Choroid plexus epithelial cell (primary cell): ENCODE measurements around the gene ADGRD1.

Source experiments
- DNase-seq: peaks from one replicate; pipeline ENCODE4 v3.0.0-alpha.2; 2010; ENCODE audit warnings: low read depth
- H3K4me3 ChIP-seq: 2 replicates; pipeline ENCODE4 v1.5.1; 2011; ENCODE audit warnings: low read depth, mild to moderate bottlenecking, control low read depth, low read length, moderate library complexity
- TF ChIP-seq, protein P1 (sequence below): conservative IDR thresholded peaks from 2 replicates; pipeline ENCODE4 v1.5.1; 2011; ENCODE audit warnings: low read depth, mild to moderate bottlenecking, control low read depth, inconsistent platforms, low read length, moderate library complexity

ADGRD1 gene

GRCh38 chr12:130948751-130949150 lies 5.0 kb upstream of the ADGRD1 start:
- H3K4me3 ChIP-seq, result no peak overlapping the region
- TF ChIP-seq, protein P1, sequence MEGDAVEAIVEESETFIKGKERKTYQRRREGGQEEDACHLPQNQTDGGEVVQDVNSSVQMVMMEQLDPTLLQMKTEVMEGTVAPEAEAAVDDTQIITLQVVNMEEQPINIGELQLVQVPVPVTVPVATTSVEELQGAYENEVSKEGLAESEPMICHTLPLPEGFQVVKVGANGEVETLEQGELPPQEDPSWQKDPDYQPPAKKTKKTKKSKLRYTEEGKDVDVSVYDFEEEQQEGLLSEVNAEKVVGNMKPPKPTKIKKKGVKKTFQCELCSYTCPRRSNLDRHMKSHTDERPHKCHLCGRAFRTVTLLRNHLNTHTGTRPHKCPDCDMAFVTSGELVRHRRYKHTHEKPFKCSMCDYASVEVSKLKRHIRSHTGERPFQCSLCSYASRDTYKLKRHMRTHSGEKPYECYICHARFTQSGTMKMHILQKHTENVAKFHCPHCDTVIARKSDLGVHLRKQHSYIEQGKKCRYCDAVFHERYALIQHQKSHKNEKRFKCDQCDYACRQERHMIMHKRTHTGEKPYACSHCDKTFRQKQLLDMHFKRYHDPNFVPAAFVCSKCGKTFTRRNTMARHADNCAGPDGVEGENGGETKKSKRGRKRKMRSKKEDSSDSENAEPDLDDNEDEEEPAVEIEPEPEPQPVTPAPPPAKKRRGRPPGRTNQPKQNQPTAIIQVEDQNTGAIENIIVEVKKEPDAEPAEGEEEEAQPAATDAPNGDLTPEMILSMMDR, result no peak
- no peak for DNase-seq

DNA sequence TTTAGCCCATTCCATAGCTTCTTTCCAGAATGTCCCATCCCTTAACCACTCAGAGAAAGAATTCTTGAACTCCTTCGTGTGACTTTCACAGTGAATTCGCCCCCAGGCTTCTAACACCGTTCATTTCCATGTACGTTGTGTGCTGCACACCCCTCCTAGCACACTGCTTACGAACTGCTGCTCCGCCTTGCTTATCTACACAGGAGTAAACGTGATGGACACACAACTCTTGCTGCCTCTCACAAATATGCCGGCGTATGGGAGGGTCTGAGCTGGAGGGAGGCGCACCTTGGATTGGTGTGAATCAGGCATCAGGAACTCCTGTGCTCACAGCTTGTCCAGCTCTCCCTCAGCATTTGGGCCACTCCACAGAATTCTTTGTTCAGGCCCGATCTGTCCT lies 3.9 kb upstream of the ADGRD1 start:
- TF ChIP-seq, protein P1, result no peak
- H3K4me3 ChIP-seq, result no peak overlapping the region
- no peak for DNase-seq

GRCh38 chr12:130951636-130952035 lies 2.1 kb upstream of the ADGRD1 start:
- no peak for DNase-seq
- TF ChIP-seq, protein P1, result no peak
- no peak overlapping the region for H3K4me3 ChIP-seq

DNA sequence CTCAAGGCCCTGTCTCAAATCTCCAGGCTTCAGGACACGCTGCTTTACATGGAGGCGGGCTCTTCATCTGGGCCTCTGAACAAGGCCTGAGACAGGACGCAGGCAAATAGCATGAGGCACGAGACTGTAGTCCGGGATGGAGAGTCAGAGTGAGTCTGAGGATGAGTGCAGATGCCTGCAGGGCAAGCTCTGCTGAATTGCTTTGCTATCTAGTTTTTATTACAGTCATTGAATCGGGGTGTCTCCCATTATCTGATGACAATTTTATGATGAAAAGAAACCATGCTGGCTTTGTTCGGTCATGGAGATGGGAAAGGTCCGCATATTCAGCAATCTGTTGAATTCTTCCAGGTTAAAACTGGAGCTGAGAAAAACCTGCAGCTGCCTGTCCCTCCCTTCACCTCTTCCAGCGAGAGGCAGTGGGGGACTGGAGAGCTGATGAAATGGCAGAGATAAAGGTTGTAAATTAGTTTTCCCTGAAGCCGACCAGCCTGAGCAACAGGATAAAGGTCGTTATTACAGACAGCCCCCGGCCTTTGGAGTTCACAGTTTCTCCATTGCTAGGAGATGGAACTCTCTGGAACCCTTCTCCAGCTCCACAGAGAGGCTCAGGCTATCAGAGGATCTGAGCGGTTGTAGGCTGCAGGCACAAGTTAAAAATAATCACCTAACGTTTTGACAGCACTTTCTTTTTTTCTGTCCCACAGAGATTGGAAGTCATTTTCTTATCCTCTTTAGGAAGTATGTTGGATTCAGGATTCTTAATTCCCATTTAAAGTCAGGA lies 1.3 kb upstream of the ADGRD1 start:
- TF ChIP-seq, protein P1, result no peak
- no peak overlapping the region for H3K4me3 ChIP-seq
- DNase-seq, result no peak

DNA sequence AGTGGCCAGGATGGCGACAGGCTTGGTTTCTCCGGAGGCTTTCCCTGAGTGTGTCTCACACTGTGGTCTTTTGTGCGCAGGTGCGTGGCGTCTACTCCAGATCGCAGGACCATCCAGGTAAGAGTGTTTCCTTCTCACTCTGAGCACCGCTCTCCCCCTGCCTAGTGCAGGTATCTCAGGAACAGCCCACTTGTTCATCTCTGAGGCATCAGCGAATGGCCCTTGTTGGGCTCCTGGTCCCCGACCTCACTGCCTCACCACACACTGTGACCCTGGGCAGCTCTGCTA lies 781 bp downstream of the ADGRD1 start:
- no peak overlapping the region for H3K4me3 ChIP-seq
- no peak for DNase-seq
- TF ChIP-seq, protein P1, result no peak

DNA sequence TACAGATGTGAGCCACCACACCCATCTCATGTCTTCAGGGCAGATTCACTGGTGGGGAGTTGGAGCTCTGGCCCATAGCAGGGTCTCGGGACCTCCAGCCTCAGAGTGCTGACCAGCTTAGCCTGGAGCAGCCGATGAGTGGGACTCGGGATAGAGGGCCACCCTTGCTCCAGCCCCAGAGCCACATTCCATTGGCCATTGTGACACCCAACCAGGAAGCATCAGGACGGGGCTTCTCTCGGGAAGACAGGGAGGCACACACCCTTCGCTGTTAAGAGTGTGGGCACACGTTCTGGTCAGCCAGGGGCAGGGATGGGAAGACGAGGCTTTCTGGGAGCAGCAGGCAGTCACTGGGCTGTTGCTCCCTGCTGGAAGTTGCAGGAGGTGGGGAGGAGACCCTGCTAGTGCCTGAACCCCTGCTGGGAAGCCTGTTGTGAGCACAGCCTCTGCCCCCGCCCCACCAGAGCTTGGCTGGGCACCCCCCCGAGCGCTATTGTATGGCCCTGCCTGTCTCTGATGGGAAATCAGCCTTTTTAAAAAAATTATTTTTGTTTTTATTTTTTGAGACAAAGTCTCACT lies 1.6 kb downstream of the ADGRD1 start:
- DNase-seq, result no peak
- TF ChIP-seq, protein P1, result no peak
- no peak overlapping the region for H3K4me3 ChIP-seq

DNA sequence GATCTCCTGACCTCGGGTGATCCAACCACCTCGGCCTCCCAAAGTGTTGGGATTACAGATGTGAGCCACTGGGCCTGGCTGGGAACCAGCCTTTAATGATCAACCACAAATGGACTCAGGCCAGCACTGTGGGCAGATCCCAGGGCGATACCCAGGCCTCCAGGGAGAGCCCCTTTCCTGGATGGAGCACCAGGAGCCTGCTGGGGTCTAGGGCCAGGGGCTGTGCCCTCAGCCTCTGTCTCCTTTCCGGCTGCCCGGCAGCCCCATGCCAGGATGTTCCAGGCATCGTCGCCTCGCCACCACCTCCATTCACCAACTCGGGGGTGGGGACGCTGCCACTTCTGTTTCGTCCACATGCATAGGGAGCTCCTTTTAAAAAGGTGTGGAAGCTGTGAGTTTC lies 2.3 kb downstream of the ADGRD1 start:
- H3K4me3 ChIP-seq, result no peak overlapping the region
- DNase-seq, result no peak
- TF ChIP-seq, protein P1, result no peak
